Calu3 (cell line): ENCODE measurements around the gene CCNQ. TPM values are rescaled to one million over a fixed set of nuclear protein-coding genes. Genes with fewer than 3 reads are reported as not detected.

Experiments
- BruUV-seq: library from RNA; stranded (reverse); fragments of 400-500 nt; replicated peaks from 2 replicates; lab custom pipeline; 2021; lab: Mats Ljungman, UMichigan
- CTCF ChIA-PET: fragments of 300-600 bp; sonication (Branson Sonifier 250); formaldehyde crosslinking; loops from one replicate; lab custom pipeline; 2022; ENCODE audit warnings: antibody characterized with exemption; lab: Charles Lee
- DNase-seq: peaks from one replicate; pipeline ENCODE4 v3.0.0; 2022
- H3K27ac Mint-ChIP-seq: one replicate; pipeline ENCODE4 v1.8.0; 2022; ENCODE audit warnings: mixed read lengths; ENCODE audit not compliant: unreplicated experiment
- H3K27me3 Mint-ChIP-seq: one replicate; pipeline ENCODE4 v1.8.0; 2022; ENCODE audit warnings: mixed read lengths; ENCODE audit not compliant: unreplicated experiment
- H3K36me3 Mint-ChIP-seq: one replicate; pipeline ENCODE4 v1.8.0; 2022; ENCODE audit warnings: mild to moderate bottlenecking, moderate library complexity, mixed read lengths; ENCODE audit not compliant: insufficient read depth, unreplicated experiment
- H3K4me1 Mint-ChIP-seq: one replicate; pipeline ENCODE4 v1.8.0; 2022; ENCODE audit warnings: mild to moderate bottlenecking, low read depth, mixed read lengths; ENCODE audit not compliant: unreplicated experiment
- H3K4me3 Mint-ChIP-seq: one replicate; pipeline ENCODE4 v1.8.0; 2022; ENCODE audit warnings: mild to moderate bottlenecking, low read depth, moderate library complexity, mixed read lengths; ENCODE audit not compliant: unreplicated experiment
- H3K9me3 Mint-ChIP-seq: one replicate; pipeline ENCODE4 v1.8.0; 2022; ENCODE audit warnings: low read depth, mixed read lengths; ENCODE audit not compliant: unreplicated experiment
- CTCF ChIP-seq: fragments of 200-600 bp; IDR thresholded peaks from one replicate; pipeline ENCODE4 v1.8.0; 2022; ENCODE audit warnings: antibody characterized with exemption; ENCODE audit not compliant: unreplicated experiment
- intact Hi-C: fragments of 100-400 bp; cut with micrococcal nuclease; formaldehyde crosslinking; loops from one replicate; pipeline ENCODE4 v1.10.0; 2022; ENCODE audit not compliant: unreplicated experiment
- total RNA-seq: library from RNA; stranded (reverse); gene quantifications from 2 replicates; pipeline ENCODE4 v1.2.3, GENCODE V29; 2022

CCNQ gene
- total RNA-seq, 1 experiment from 2014 or later, result 18.9 TPM

DNA sequence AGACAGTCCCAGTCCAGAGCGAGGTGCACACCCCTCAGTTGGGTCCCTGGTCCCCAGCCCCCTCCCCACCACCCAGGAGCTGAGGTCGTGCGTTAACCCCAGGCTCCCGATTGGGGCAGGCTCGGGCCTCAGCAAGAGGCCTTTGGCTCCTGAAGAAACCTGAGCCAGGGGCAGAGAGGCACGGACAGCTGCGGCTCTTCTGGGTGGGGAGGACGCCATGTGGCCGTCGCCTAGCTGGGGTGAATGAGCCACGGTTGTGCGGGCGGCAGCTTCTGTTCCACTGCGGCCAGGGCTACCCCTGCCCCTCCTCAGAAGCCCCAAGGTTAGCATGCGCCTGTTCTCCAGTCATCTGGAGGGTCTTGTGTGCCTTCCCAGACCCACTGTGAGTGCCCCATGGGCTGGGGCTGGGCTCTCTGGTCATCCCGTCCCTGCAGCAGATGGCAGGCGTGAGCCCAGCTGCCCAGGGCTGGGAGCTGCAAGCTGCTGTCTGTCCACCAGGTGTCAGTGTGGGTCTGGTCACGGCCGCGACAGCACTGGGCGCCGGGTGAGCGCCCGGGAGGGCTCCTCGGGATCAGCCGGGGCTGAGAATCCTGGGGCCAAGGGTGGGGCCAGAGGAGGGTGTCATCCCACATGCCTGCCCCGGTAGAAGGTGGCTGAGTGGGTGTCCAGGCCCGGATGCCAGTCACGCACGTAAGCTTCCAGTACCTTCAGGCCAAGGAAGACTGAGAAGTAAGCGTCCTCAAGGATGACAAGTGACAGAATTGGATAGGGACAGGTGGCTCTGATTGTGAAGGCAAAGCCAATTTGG, 59.6 kb downstream of the CCNQ start:
- Mint-ChIP-seq H3K4me1 (no peaks in the 10 kb centered on the region), H3K36me3 (peaks cover 2% of the 10 kb centered on the region), H3K27ac (no peak overlapping the region), H3K27me3 (peaks cover 64% of the 10 kb centered on the region), H3K4me3 (no peak overlapping the region), H3K9me3 (no peaks in the 10 kb centered on the region)
- DNase-seq, result peak; percentile 86
- CTCF ChIA-PET, result interaction anchor here (0.8 to 3.2 kb wide), 6 partner anchors 9 to 598 kb away, joined by 3 to 25 read pairs (median 5); no protein-coding TSS in a partner anchor
- intact Hi-C loops, result loop anchor here (5.0 kb wide), 1 partner anchor 128 kb away; no protein-coding TSS in a partner anchor
- TF ChIP-seq CTCF, result peak; percentile 85
- BruUV-seq, result no TSS peak

DNA sequence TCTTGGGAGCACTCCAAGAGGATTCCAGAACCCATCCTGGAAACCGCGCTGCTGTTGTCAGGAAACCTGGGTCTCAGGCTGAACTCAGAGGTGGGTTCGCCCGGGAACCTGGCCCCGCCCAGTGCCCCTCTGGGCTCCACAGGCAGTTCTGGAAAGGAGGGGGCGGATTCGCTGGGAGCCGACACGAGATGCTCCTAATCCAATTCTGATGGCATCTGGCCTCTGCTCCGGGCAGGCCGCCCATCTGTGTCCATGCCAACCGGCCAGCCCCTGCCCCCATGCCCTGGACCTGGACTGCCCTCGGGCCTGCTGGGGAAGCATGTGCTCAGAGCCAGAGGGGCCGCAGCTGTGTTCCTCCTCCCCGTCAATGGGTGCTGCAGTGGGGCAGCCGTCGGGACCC, 60.5 kb downstream of the CCNQ start:
- CTCF ChIA-PET, result interaction anchor here (1.1 to 3.2 kb wide), 2 partner anchors 29 to 130 kb away, joined by 4 to 25 read pairs; no protein-coding TSS in a partner anchor
- no peak for TF ChIP-seq CTCF
- BruUV-seq, result no TSS peak
- intact Hi-C loops, result loop anchor here (5.0 kb wide), 1 partner anchor 129 kb away; no protein-coding TSS in a partner anchor
- Mint-ChIP-seq H3K4me3 (no peak overlapping the region), H3K27me3 (peaks cover 74% of the 10 kb centered on the region), H3K9me3 (no peaks in the 10 kb centered on the region), H3K36me3 (peaks cover 4% of the 10 kb centered on the region), H3K27ac (no peak overlapping the region), H3K4me1 (no peaks in the 10 kb centered on the region)
- no peak for DNase-seq

Other genes starting within 250 kb of the CCNQ start
- not detected in 2 replicates for gene PNMA6E, start 197.8 kb downstream of the CCNQ start, total RNA-seq
- 0.19 and 0.22 TPM in 2 replicates for gene ZFP92, start 187.7 kb downstream of the CCNQ start, total RNA-seq
- gene TREX2, start 153.1 kb downstream of the CCNQ start, total RNA-seq, result 2.0 and 2.2 TPM in 2 replicates
- gene HAUS7, start 128.6 kb downstream of the CCNQ start, total RNA-seq, result 38.6 and 40.7 TPM in 2 replicates
- gene BGN, start 104.2 kb downstream of the CCNQ start, total RNA-seq, result not detected in 2 replicates
- not detected in 2 replicates for gene ATP2B3, start 81.5 kb downstream of the CCNQ start, total RNA-seq
- gene DUSP9, start 48.1 kb upstream of the CCNQ start, total RNA-seq, result 0.19 and 0.27 TPM in 2 replicates
- gene PNCK, start 74.7 kb upstream of the CCNQ start, total RNA-seq, result 1.1 TPM in 1 of 2 replicates, not detected in the other
- gene SLC6A8, start 88.8 kb upstream of the CCNQ start, total RNA-seq, result 24.6 and 27.4 TPM in 2 replicates
- gene BCAP31, start 125.2 kb upstream of the CCNQ start, total RNA-seq, result 371 and 407 TPM in 2 replicates
- 14.4 and 22.8 TPM in 2 replicates for gene ABCD1, start 125.7 kb upstream of the CCNQ start, total RNA-seq
- gene PLXNB3, start 165.1 kb upstream of the CCNQ start, total RNA-seq, result 37.5 and 49.2 TPM in 2 replicates
- gene SRPK3, start 181.9 kb upstream of the CCNQ start, total RNA-seq, result 0.14 and 0.29 TPM in 2 replicates
- gene IDH3G, start 195.2 kb upstream of the CCNQ start, total RNA-seq, result 64.5 and 71.2 TPM in 2 replicates
- 360 and 391 TPM in 2 replicates for gene SSR4, start 195.5 kb upstream of the CCNQ start, total RNA-seq
- gene PDZD4, start 231.4 kb upstream of the CCNQ start, total RNA-seq, result 0.59 and 0.76 TPM in 2 replicates